NCI-H69 (cell line): ENCODE measurements around the gene MAU2.
"Not testable (repeated sequence)": the region's sequence is repeated elsewhere in the genome, so short reads cannot be mapped to it uniquely, and the experiment has no call there.

ENCODE experiments used
- DNase-seq: peaks from one replicate; lab custom pipeline; 2025; lab: John Stamatoyannopoulos, UW

The MAU2 gene

GRCh38 chr19:19384486-19384885 lies 63.9 kb downstream of the MAU2 start:
- no peak for DNase-seq

GRCh38 chr19:19385131-19385895 lies 64.7 kb downstream of the MAU2 start:
- peak; percentile 100 for DNase-seq

- peak; percentile 89 for DNase-seq
Measured at GRCh38 chr19:19385896-19386869, 65.6 kb downstream of the MAU2 start.

GRCh38 chr19:19387108-19387507 lies 66.5 kb downstream of the MAU2 start:
- no peak for DNase-seq

GRCh38 chr19:19388568-19389555 lies 68.2 kb downstream of the MAU2 start:
- DNase-seq: peak; percentile 28

- not testable (repeated sequence) for DNase-seq
Measured at GRCh38 chr19:19389683-19390082, 69.1 kb downstream of the MAU2 start.

- DNase-seq: not testable (repeated sequence)
Measured at GRCh38 chr19:19394333-19394732, 73.7 kb downstream of the MAU2 start.

GRCh38 chr19:19399733-19400433 lies 79.3 kb downstream of the MAU2 start:
- peak; percentile 30 for DNase-seq

GRCh38 chr19:19402656-19403372 lies 82.2 kb downstream of the MAU2 start:
- no peak for DNase-seq

- peak; percentile 84 for DNase-seq
Measured at GRCh38 chr19:19403373-19403901, 82.8 kb downstream of the MAU2 start.

- DNase-seq: peak; percentile 97
Measured at GRCh38 chr19:19404879-19405860, 84.5 kb downstream of the MAU2 start, which contains the start of gene GATAD2A. TSS of gene GATAD2A (plus strand) at chr19:19405675. CDS start at chr19:19465346, 59,671 bp downstream.

GRCh38 chr19:19405971-19406877 lies 85.6 kb downstream of the MAU2 start:
- DNase-seq: peak; percentile 88

- peak; percentile 45 for DNase-seq
Measured at GRCh38 chr19:19406878-19407632, 86.4 kb downstream of the MAU2 start.

GRCh38 chr19:19407633-19407930 lies 87.0 kb downstream of the MAU2 start:
- DNase-seq: no peak
